Measurements from ENCODE around the gene LAMA4. TPM values are rescaled to one million over a fixed set of nuclear protein-coding genes. Genes with fewer than 3 reads are reported as not detected.
A peak's percentile ranks its signal among the peaks of the same experiment; 100 is the strongest.

The LAMA4 gene
- total RNA-seq, 6 experiments from 2014 or later = 80.6 to 130 (median 89.8) TPM

GRCh38 chr6:112231594-112232060, 22.7 kb downstream of the LAMA4 start:
- Mint-ChIP-seq H3K36me3 (ENCODE audit: low read depth) (peaks cover 19% of the 10 kb centered on the region), H3K27ac (peak overlapping the region; percentile 52), H3K4me1 (ENCODE audit: low read depth) (peaks cover 79% of the 10 kb centered on the region), H3K27me3 (ENCODE audit: insufficient read depth) (no peaks in the 10 kb centered on the region), H3K9me3 (no peaks in the 10 kb centered on the region), H3K4me3 (no peak overlapping the region)
- no peak for DNase-seq
- TF ChIP-seq, protein P1, sequence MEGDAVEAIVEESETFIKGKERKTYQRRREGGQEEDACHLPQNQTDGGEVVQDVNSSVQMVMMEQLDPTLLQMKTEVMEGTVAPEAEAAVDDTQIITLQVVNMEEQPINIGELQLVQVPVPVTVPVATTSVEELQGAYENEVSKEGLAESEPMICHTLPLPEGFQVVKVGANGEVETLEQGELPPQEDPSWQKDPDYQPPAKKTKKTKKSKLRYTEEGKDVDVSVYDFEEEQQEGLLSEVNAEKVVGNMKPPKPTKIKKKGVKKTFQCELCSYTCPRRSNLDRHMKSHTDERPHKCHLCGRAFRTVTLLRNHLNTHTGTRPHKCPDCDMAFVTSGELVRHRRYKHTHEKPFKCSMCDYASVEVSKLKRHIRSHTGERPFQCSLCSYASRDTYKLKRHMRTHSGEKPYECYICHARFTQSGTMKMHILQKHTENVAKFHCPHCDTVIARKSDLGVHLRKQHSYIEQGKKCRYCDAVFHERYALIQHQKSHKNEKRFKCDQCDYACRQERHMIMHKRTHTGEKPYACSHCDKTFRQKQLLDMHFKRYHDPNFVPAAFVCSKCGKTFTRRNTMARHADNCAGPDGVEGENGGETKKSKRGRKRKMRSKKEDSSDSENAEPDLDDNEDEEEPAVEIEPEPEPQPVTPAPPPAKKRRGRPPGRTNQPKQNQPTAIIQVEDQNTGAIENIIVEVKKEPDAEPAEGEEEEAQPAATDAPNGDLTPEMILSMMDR (IDR thresholded peaks at IDR 0.05) = no peak

DNA sequence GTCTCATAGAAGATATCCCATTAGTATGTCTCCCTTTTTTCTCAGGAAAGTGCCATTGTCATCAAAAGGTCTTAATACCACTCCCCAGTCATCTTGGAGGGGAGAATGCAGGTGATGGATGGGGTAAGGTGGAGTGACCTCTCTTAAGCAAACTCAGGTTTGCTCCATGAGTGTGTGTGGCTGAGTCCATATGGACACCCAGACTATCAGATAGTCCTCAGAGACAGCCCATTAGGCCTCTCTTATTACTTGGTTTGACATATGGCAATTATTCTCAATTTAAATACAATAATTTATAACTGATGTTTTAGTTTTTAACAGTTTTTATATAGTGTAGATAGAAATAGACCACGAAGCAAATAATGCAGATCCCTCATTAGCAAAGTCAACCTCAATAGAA, 23.2 kb downstream of the LAMA4 start:
- H3K9me3 Mint-ChIP-seq = no peaks in the 10 kb centered on the region

GRCh38 chr6:112228480-112229332, 25.7 kb downstream of the LAMA4 start:
- H3K27me3 Mint-ChIP-seq (ENCODE audit: insufficient read depth) = peaks cover 5% of the 10 kb centered on the region; the same call in 1 of the 2 replicates
- peaks cover 77% of the 10 kb centered on the region for H3K4me1 Mint-ChIP-seq (ENCODE audit: low read depth)
- no peak overlapping the region for H3K4me3 Mint-ChIP-seq
- TF ChIP-seq, protein P1 (IDR thresholded peaks at IDR 0.05) = no peak
- H3K36me3 Mint-ChIP-seq (ENCODE audit: low read depth) = peaks cover 19% of the 10 kb centered on the region
- no peaks in the 10 kb centered on the region for H3K9me3 Mint-ChIP-seq
- no peak for DNase-seq
- peak overlapping the region; percentile 43; the same call in 1 of the 2 replicates for H3K27ac Mint-ChIP-seq

More for the DNA sequence above, 23.2 kb downstream of the LAMA4 start:
- Mint-ChIP-seq H3K27me3 (ENCODE audit: insufficient read depth) (no peaks in the 10 kb centered on the region), H3K4me1 (ENCODE audit: low read depth) (peaks cover 79% of the 10 kb centered on the region), H3K4me3 (no peak overlapping the region), H3K27ac (no peak overlapping the region), H3K36me3 (ENCODE audit: low read depth) (peaks cover 19% of the 10 kb centered on the region)
- no peak for DNase-seq
- TF ChIP-seq, protein P1 (IDR thresholded peaks at IDR 0.05) = no peak

GRCh38 chr6:112227992-112228391, 26.4 kb downstream of the LAMA4 start:
- no peak overlapping the region for H3K4me3 Mint-ChIP-seq
- peaks cover 77% of the 10 kb centered on the region for H3K4me1 Mint-ChIP-seq (ENCODE audit: low read depth)
- DNase-seq = no peak
- H3K27ac Mint-ChIP-seq = peak overlapping the region; percentile 43; the same call in 1 of the 2 replicates
- H3K27me3 Mint-ChIP-seq (ENCODE audit: insufficient read depth) = peaks cover 5% of the 10 kb centered on the region; the same call in 1 of the 2 replicates
- H3K9me3 Mint-ChIP-seq = no peaks in the 10 kb centered on the region
- H3K36me3 Mint-ChIP-seq (ENCODE audit: low read depth) = peaks cover 19% of the 10 kb centered on the region
- TF ChIP-seq, protein P1 (IDR thresholded peaks at IDR 0.05) = no peak

GRCh38 chr6:112227411-112227810, 27.0 kb downstream of the LAMA4 start:
- peak overlapping the region; percentile 63 for H3K27ac Mint-ChIP-seq

More at GRCh38 chr6:112227411-112227810, 27.0 kb downstream of the LAMA4 start:
- TF ChIP-seq, protein P1 (IDR thresholded peaks at IDR 0.05) = no peak
- peaks cover 5% of the 10 kb centered on the region; the same call in 1 of the 2 replicates for H3K27me3 Mint-ChIP-seq (ENCODE audit: insufficient read depth)
- no peaks in the 10 kb centered on the region for H3K9me3 Mint-ChIP-seq
- peaks cover 19% of the 10 kb centered on the region for H3K36me3 Mint-ChIP-seq (ENCODE audit: low read depth)
- H3K4me1 Mint-ChIP-seq (ENCODE audit: low read depth) = peaks cover 77% of the 10 kb centered on the region
- no peak for DNase-seq
- no peak overlapping the region for H3K4me3 Mint-ChIP-seq

All from HFFc6 (cell line).